Heart right ventricle (tissue), 16 donors: ENCODE measurements around the gene LRRC9. TPM values are rescaled to one million over a fixed set of nuclear protein-coding genes. Genes with fewer than 3 reads are reported as not detected.

ENCODE experiments used
- ATAC-seq, 8 donors: fragments of 200-7000 bp; cut with Tn5 transposase; one replicate each; pipeline ENCODE4 v1.9.1; 2020; ENCODE audit warnings: mild to moderate bottlenecking in 8 of 8, moderate library complexity in 8 of 8, moderate number of reproducible peaks in 1 of 8
- DNase-seq, 2 donors: peaks; one replicate each; pipeline ENCODE4 v3.0.0-alpha.2; 2020
- H3K27ac ChIP-seq, 10 donors: fragments of 200-600 bp; sonication (generic) in 2 of 10; one replicate each; pipeline versions ENCODE4 v1.5.0 to v1.8.0; 2020 to 2022; ENCODE audit warnings: mild to moderate bottlenecking in 3 of 10
- H3K27me3 ChIP-seq, 7 donors: fragments of 200-600 bp; one replicate each; pipeline ENCODE4 v1.8.0; 2021 to 2022; ENCODE audit warnings: mild to moderate bottlenecking in 2 of 7
- H3K36me3 ChIP-seq, 9 donors: fragments of 200-600 bp; sonication (generic) in 1 of 9; one replicate each; pipeline versions ENCODE4 v1.5.0 to v1.8.0; 2020 to 2022; ENCODE audit warnings: mild to moderate bottlenecking in 2 of 9
- H3K4me1 ChIP-seq, 9 donors: fragments of 200-600 bp; sonication (generic) in 1 of 9; one replicate each; pipeline versions ENCODE4 v1.5.0 to v1.8.0; 2020 to 2022; ENCODE audit warnings: mild to moderate bottlenecking in 4 of 9
- H3K4me3 ChIP-seq, 10 donors: fragments of 200-600 bp; sonication (generic) in 2 of 10; one replicate each; pipeline versions ENCODE4 v1.5.0 to v1.8.0; 2020 to 2022; ENCODE audit warnings: mild to moderate bottlenecking in 7 of 10, moderate library complexity in 2 of 10
- H3K9me3 ChIP-seq, 11 donors: fragments of 200-600 bp in 10 of 11; sonication (generic) in 2 of 11; one replicate each; pipeline versions ENCODE4 v1.5.0 to v1.8.0; 2013 to 2022; ENCODE audit warnings: mild to moderate bottlenecking in 2 of 11, control low read depth in 1 of 11, moderate library complexity in 1 of 11
- CTCF ChIP-seq, 9 donors: fragments of 200-600 bp; sonication (generic) in 2 of 9; IDR thresholded peaks; one replicate each; pipeline versions ENCODE4 v1.5.0 to v1.8.0; 2021 to 2022; ENCODE audit warnings: antibody characterized with exemption in 9 of 9, mild to moderate bottlenecking in 5 of 9, moderate library complexity in 1 of 9
- whole genome bisulfite sequencing, 2 donors: extraction: QIAGEN DNeasy Blood & Tissue Kit; methylation state at CpG; one replicate each; pipeline ENCODE4 v1.1.7; 2013; ENCODE audit warnings: inconsistent platforms in 1 of 2; 5-methylcytosine and 5-hydroxymethylcytosine counted together
- intact Hi-C, 10 donors: fragments of 100-400 bp; cut with DNase I; formaldehyde crosslinking; loops; one replicate each; pipeline versions ENCODE4 v1.11.1 to v1.14.2; 2022
- polyA plus RNA-seq, 2 donors: library from polyadenylated mRNA; stranded (reverse); fragments of 200-250 nt; gene quantifications; one replicate each; pipeline ENCODE4 v1.2.3, GENCODE V29; 2013
- total RNA-seq, 10 donors: library from RNA; stranded (reverse); fragmentation: NEBNext Ultra II Directional in 3 of 10; extraction: Animal tissue kit (Norgen Biotek cat#: 25700) in 3 of 10; gene quantifications; one replicate each; pipeline versions ENCODE4 v1.2.1 to v1.2.4, GENCODE V29; 2021 to 2023
- donor health status: Arrhythmogenic right ventricular cardiomyopathy.
- donor health status: ischemic (EF 13 %, LVEDD 7.1; RV severe dilation, severe dysfunction).
- donor health status: healthy with polysubstance abuse.
- donor health status: DM: no; HTN: yes; CAD: no.
- donor health status: DM: no; HTN: no; CAD: no.
- donor health status: ischemic (EF 25% LVEDD 6.9; RV normal size, moderate dysfunction).
- donor health status: ischemic (EF 25% LVEDD 5.7; RV mildly dilated, moderate dysfunction).
- donor health status: healthy.
- donor health status: DM: yes; HTN: yes; CAD: no.
- donor health status: Ischemic cardiomyopathy.
- donor health status: ischemic (EF 35%, LVEDD 5.7; RV mildly dilated, moderate dysfunction).
- donor health status: nonischemic (EF 11% LVEDD 7.7; RV severe dilation, severe dysfunction).
- donor health status: DM: yes; HTN: yes; CAD: no.
- donor health status: PGD.
- donor health status: ischemic (EF 29% LVEDD 5.4; RV normal size, mild dysfunction).
- donor health status: nonischemic (EF 23%, LVEDD 6.1; RV moderate dilation, normal function).

LRRC9 gene
- total and polyA plus RNA-seq, 12 donors, result 0.01 to 1.7 (median 0.22) TPM; not detected in 4

- Histone ChIP-seq H3K36me3 (no peaks in the 10 kb centered on the region), H3K4me3 (no peak overlapping the region), H3K27me3 (peaks cover 0 to 9% (median 0%) of the 10 kb centered on the region in 7 donors), H3K4me1 (no peaks in the 10 kb centered on the region), H3K9me3 (no peaks in the 10 kb centered on the region), H3K27ac (no peak overlapping the region)
- ATAC-seq (no peak), DNase-seq (no peak)
- intact Hi-C loops, result no loop called here
- 47 to 52% methylated on average over 2 of the region's 2 CpGs for WGBS, 2 donors
- TF ChIP-seq CTCF (IDR thresholded peaks at IDR 0.05), result no peak
Measured at GRCh38 chr14:59890676-59891075, 29.3 kb upstream of the LRRC9 start.

DNA sequence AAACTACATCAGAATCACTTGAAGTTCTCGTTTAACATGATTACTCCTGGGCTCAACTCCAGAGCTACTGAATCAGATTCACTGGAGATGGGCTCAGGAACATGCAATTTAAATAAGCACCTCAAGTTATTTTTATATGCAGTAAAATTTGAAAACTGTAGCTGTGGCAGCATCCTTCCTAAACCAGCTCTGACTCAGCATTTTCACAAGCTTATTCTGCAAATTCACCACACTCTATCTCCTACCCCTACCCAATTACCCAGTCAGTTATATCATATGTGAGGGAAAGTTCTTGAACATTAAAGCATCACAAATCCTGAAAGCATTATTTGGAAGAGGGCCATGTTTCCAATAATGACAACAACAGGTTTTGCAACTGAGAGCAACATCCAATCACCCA, 24.2 kb upstream of the LRRC9 start:
- H3K27me3 ChIP-seq, result peaks cover 0 to 15% (median 3%) of the 10 kb centered on the region in 7 donors
- TF ChIP-seq CTCF (IDR thresholded peaks at IDR 0.05), result no peak
- no peak for DNase-seq
- intact Hi-C loops, result no loop called here
- H3K27ac ChIP-seq, result no peak overlapping the region
- no peaks in the 10 kb centered on the region for H3K36me3 ChIP-seq
- H3K4me3 ChIP-seq, result no peak overlapping the region
- 48 to 62% methylated on average over 1 of the region's 1 CpG for WGBS, 2 donors
- H3K9me3 ChIP-seq, result no peaks in the 10 kb centered on the region
- ATAC-seq, result no peak
- H3K4me1 ChIP-seq, result no peaks in the 10 kb centered on the region

GRCh38 chr14:59897757-59898383, 22.1 kb upstream of the LRRC9 start:
- no peak overlapping the region for H3K4me3 ChIP-seq
- 29 to 33% methylated on average over 8 of the region's 8 CpGs for WGBS, 2 donors
- ATAC-seq (no peak), DNase-seq (no peak)
- peaks cover 0 to 13% (median 3%) of the 10 kb centered on the region in 7 donors for H3K27me3 ChIP-seq
- H3K27ac ChIP-seq, result no peak overlapping the region
- intact Hi-C loops, result no loop called here
- peaks cover 0 to 12% (median 0%) of the 10 kb centered on the region in 11 donors for H3K9me3 ChIP-seq
- H3K4me1 ChIP-seq, result no peaks in the 10 kb centered on the region
- H3K36me3 ChIP-seq, result no peaks in the 10 kb centered on the region
- TF ChIP-seq CTCF (IDR thresholded peaks at IDR 0.05), result peak in 6 of 9 donors; percentile 16 to 42 (median 36)

- H3K4me1 ChIP-seq, result no peaks in the 10 kb centered on the region
- no peak for TF ChIP-seq CTCF (IDR thresholded peaks at IDR 0.05)
- H3K9me3 ChIP-seq, result peaks cover 0 to 12% (median 0%) of the 10 kb centered on the region in 11 donors
- peaks cover 0 to 17% (median 3%) of the 10 kb centered on the region in 7 donors for H3K27me3 ChIP-seq
- H3K4me3 ChIP-seq, result no peak overlapping the region
- DNase-seq (no peak), ATAC-seq (no peak)
- no peak overlapping the region for H3K27ac ChIP-seq
- 68 to 82% methylated on average over 3 of the region's 3 CpGs for WGBS, 2 donors
- no peaks in the 10 kb centered on the region for H3K36me3 ChIP-seq
- intact Hi-C loops, result no loop called here
Measured at GRCh38 chr14:59900556-59900955, 19.4 kb upstream of the LRRC9 start.
